GM13977 (cell line): ENCODE measurements around the gene LAPTM5.

ENCODE experiments used
- DNase-seq: peaks from one replicate; pipeline ENCODE4 v3.0.0; 2012; ENCODE audit warnings: low spot score
- CTCF ChIP-seq: IDR thresholded peaks from 2 replicates; pipeline ENCODE4 v1.5.1; 2012; ENCODE audit warnings: mild to moderate bottlenecking, control low read depth; ENCODE audit not compliant: insufficient read depth; ENCODE audit errors: extremely low read depth, missing control alignments
- in situ Hi-C: fragments of 300-500 bp; cut with MboI; formaldehyde crosslinking; loops from one replicate; pipeline ENCODE4 v1.12.0; 2022; ENCODE audit warnings: low sequenced_read_pairs, low pct_unique_long_range_greater_than_20kb, mixed read lengths, inconsistent platforms; ENCODE audit not compliant: unreplicated experiment

Gene LAPTM5

GRCh38 chr1:30764939-30765555 is 7.5 kb upstream of the LAPTM5 start:
- in situ Hi-C loops = no loop called here
- DNase-seq = peak; percentile 82
- no peak for TF ChIP-seq CTCF

GRCh38 chr1:30764396-30764795 is 6.8 kb upstream of the LAPTM5 start:
- in situ Hi-C loops = no loop called here
- DNase-seq = no peak
- no peak for TF ChIP-seq CTCF

GRCh38 chr1:30763651-30764248 is 6.2 kb upstream of the LAPTM5 start:
- TF ChIP-seq CTCF = no peak
- DNase-seq = no peak
- in situ Hi-C loops = no loop called here

DNA sequence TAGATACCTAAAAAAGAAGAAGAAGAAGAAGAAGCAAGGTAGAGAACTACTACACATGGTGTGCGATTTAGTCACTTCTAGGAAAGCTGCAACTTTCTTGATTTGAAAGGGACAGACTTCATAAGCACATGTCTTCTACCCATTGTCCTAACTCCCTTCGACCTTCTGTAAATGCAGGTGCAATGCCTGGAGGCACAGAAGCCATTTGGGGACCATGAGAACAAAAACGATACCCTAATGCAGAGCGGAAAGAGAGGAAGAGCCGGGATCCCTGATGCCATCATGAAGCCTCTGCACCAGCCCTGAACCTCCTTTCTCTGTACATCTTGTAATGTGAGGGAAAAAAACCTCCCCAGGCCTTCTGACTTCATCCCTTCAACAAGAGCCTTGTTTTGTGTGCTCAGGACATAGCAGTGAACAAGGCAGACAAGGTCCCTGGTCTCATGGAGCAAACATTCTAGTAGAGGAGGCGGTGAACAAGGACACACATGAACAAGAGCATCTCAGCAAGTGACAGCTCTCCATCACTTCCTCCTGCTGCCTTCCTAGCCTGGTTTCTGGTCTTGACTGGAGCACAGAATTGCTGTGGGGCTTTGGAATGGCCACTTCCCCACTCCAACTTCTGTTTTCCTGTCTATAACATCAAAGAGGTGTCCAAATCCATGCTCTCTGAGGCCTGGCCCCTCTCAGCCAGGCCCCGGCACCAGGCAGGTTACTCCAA is 5.5 kb upstream of the LAPTM5 start:
- in situ Hi-C loops = no loop called here
- TF ChIP-seq CTCF = no peak
- no peak for DNase-seq

GRCh38 chr1:30762152-30762929 is 4.8 kb upstream of the LAPTM5 start:
- TF ChIP-seq CTCF = no peak
- in situ Hi-C loops = no loop called here
- peak; percentile 67 for DNase-seq

DNA sequence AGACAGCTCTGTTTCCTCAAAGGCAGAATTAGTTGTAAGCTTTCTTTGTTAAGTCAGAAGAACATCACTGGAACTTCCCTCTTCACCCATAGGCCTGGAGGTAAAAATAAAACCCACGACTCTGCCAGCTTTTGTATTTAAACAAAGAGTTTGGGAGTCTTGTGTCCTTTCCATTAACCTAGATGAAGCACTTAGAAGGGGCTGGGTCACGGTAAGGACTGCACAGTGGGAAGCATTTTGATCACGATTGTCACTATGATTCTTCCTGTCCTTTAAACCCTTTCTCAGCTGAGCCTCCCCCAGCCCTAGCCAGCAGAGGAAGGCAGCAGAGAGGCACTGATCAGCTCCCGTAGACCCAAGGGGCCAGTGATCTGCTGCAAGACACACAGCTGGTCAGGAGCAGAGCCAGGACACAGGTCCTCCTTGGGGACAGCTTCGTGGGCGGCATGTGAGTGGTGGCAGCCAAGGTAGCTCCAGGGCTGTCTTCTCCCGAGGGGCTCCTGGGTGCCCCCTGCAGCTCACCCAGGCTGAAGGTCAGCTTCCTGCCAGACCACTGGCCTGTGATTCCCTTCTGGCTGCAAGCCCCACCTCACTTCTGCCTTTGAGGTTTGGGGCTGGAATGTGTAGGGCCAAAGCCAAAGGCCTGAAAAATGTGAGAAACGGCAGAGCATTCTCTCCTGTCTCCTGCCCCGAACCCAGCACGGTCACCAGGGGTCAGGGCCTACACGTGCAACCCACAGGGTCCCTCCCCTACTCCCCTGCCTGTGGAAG is 4.0 kb upstream of the LAPTM5 start:
- in situ Hi-C loops = no loop called here
- no peak for TF ChIP-seq CTCF
- no peak for DNase-seq
